Lung (tissue), 12 donors: ENCODE data around the gene ZNF835. TPM values are rescaled to one million over a fixed set of nuclear protein-coding genes. Genes with fewer than 3 reads are reported as not detected.
"Not testable (repeated sequence)": the region's sequence is repeated elsewhere in the genome, so short reads cannot be mapped to it uniquely, and the experiment has no call there.

ENCODE experiments used
- ATAC-seq: fragments of 200-7000 bp; cut with Tn5 transposase; one replicate; pipeline ENCODE4 v1.9.1; 2020; ENCODE audit warnings: moderate number of reproducible peaks; ENCODE audit not compliant: insufficient read depth, low FRiP score
- DNase-seq, 3 donors: peaks; one replicate each; pipeline ENCODE4 v3.0.0-alpha.2; 2013 to 2017
- H3K27ac ChIP-seq, 2 donors: one replicate each; pipeline ENCODE4 v1.5.1; 2013; ENCODE audit warnings: mild to moderate bottlenecking in 2 of 2, moderate library complexity in 2 of 2, control low read depth in 1 of 2, inconsistent platforms in 1 of 2, low read depth in 1 of 2, low read length in 1 of 2
- H3K27me3 ChIP-seq, 3 donors: one replicate each; pipeline ENCODE4 v1.5.1; 2013; ENCODE audit warnings: low read length in 2 of 3; ENCODE audit not compliant: control insufficient read depth in 3 of 3, insufficient read depth in 3 of 3
- H3K36me3 ChIP-seq, 4 donors: one replicate each; pipeline ENCODE4 v1.5.1; 2013; ENCODE audit warnings: low read length in 4 of 4, mild to moderate bottlenecking in 1 of 4, moderate library complexity in 1 of 4; ENCODE audit not compliant: control insufficient read depth in 4 of 4, insufficient read depth in 4 of 4
- H3K4me1 ChIP-seq, 5 donors: one replicate each; pipeline ENCODE4 v1.5.1; 2013; ENCODE audit warnings: low read length in 5 of 5, mild to moderate bottlenecking in 2 of 5, moderate library complexity in 1 of 5; ENCODE audit not compliant: control insufficient read depth in 5 of 5, insufficient read depth in 5 of 5
- H3K4me3 ChIP-seq: one replicate; pipeline ENCODE4 v1.5.1; 2013; ENCODE audit warnings: mild to moderate bottlenecking, control low read depth, moderate library complexity
- H3K9ac ChIP-seq, 2 donors: one replicate each; pipeline ENCODE4 v1.5.1; 2013; ENCODE audit warnings: low read length in 2 of 2, control low read depth in 1 of 2; ENCODE audit not compliant: insufficient read depth in 1 of 2
- H3K9me3 ChIP-seq, 4 donors: one replicate each; pipeline ENCODE4 v1.5.1; 2013; ENCODE audit warnings: low read length in 3 of 4, mild to moderate bottlenecking in 1 of 4, moderate library complexity in 1 of 4; ENCODE audit not compliant: control insufficient read depth in 4 of 4, insufficient read depth in 3 of 4
- WGBS, 2 donors: extraction: QIAGEN DNeasy Blood & Tissue Kit; methylation state at CpG; one replicate each; pipeline ENCODE4 v1.1.7; 2013; 5-methylcytosine and 5-hydroxymethylcytosine counted together
- polyA plus RNA-seq, 2 donors: library from polyadenylated mRNA; stranded (reverse); fragments of 200-250 nt; gene quantifications; one replicate each; pipeline ENCODE4 v1.2.1, GENCODE V29; 2013
- total RNA-seq, 2 donors: library from RNA; depleted of rRNA in 1 of 2; stranded (reverse); fragments of >200 nt in 1 of 2; gene quantifications; one replicate each; pipeline ENCODE4 v1.2.1, GENCODE V29; 2014 to 2021
- TF ChIP-seq, protein P1 (sequence below): IDR thresholded peaks from 2 replicates; pipeline ENCODE4 v1.5.1; 2012; ENCODE audit warnings: mild to moderate bottlenecking; ENCODE audit errors: control extremely low read depth, extremely low read depth
- donor health status: control.
- donor health status: control.
- donor health status: Bipolar disorder and iron deficiency.
- donor health status: healthy.
- donor health status: DM: yes; HTN: yes; CAD: no.

Gene ZNF835
- total and polyA plus RNA-seq, 4 donors: 0.49 to 3.2 (median 1.9) TPM

DNA sequence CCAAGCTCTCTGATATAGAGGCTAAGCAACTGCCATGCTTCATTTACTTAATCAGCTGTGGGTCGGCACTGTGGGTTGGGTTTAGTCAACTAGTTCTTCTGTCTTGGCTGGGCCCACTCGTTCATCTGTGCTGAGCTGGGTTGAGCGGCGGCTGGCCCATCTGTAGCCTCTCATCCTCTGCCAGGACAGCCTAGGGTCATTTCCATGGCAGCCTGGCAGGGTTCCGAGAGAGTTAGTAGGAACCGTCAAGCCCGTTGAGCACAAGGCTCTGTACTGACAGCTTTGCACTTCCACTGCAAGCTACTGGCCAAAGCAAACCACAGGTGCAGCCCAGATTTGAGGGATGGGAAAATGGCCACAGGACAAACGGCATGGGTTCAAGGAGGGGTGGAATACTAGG is 6.6 kb upstream of the ZNF835 start:
- Histone ChIP-seq H3K9me3 (peaks cover 0 to 10% (median 0%) of the 10 kb centered on the region in 4 donors), H3K36me3 (no peaks in the 10 kb centered on the region), H3K27me3 (no peaks in the 10 kb centered on the region), H3K9ac (no peak overlapping the region), H3K4me3 (no peak overlapping the region), H3K4me1 (no peaks in the 10 kb centered on the region), H3K27ac (no peak overlapping the region)
- 80 to 94% methylated on average over 8 of the region's 8 CpGs for WGBS, 2 donors
- TF ChIP-seq, protein P1, sequence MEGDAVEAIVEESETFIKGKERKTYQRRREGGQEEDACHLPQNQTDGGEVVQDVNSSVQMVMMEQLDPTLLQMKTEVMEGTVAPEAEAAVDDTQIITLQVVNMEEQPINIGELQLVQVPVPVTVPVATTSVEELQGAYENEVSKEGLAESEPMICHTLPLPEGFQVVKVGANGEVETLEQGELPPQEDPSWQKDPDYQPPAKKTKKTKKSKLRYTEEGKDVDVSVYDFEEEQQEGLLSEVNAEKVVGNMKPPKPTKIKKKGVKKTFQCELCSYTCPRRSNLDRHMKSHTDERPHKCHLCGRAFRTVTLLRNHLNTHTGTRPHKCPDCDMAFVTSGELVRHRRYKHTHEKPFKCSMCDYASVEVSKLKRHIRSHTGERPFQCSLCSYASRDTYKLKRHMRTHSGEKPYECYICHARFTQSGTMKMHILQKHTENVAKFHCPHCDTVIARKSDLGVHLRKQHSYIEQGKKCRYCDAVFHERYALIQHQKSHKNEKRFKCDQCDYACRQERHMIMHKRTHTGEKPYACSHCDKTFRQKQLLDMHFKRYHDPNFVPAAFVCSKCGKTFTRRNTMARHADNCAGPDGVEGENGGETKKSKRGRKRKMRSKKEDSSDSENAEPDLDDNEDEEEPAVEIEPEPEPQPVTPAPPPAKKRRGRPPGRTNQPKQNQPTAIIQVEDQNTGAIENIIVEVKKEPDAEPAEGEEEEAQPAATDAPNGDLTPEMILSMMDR: no peak
- ATAC-seq (no peak), DNase-seq (no peak)

DNA sequence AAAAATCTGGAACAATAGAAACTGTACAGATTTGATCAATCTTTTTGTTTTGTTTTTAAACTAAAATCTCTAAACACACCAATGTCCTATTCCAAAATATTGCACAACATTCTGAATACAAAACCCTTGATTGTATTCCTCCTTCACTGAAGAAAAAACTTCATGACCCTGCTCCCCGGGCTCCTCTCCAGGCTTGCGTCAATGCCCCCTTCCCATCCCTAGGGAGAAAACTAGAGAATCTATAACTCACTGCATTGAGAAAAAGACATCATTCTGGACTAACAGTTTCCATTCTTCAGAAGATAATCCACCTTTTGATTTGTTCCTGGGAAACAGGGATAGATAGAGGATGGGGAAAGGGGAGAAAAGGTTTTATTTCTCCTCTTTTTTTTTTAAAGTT is 1.1 kb upstream of the ZNF835 start:
- Histone ChIP-seq H3K4me1 (peaks cover 0 to 13% (median 9%) of the 10 kb centered on the region in 5 donors), H3K9me3 (peaks cover 0 to 23% (median 0%) of the 10 kb centered on the region in 4 donors)
- DNase-seq, H3K4me3 ChIP-seq, H3K9ac ChIP-seq, H3K27ac ChIP-seq, ATAC-seq, H3K36me3 ChIP-seq, H3K27me3 ChIP-seq: not testable (repeated sequence)
- 96 to 98% methylated on average over 2 of the region's 2 CpGs for WGBS, 2 donors

DNA sequence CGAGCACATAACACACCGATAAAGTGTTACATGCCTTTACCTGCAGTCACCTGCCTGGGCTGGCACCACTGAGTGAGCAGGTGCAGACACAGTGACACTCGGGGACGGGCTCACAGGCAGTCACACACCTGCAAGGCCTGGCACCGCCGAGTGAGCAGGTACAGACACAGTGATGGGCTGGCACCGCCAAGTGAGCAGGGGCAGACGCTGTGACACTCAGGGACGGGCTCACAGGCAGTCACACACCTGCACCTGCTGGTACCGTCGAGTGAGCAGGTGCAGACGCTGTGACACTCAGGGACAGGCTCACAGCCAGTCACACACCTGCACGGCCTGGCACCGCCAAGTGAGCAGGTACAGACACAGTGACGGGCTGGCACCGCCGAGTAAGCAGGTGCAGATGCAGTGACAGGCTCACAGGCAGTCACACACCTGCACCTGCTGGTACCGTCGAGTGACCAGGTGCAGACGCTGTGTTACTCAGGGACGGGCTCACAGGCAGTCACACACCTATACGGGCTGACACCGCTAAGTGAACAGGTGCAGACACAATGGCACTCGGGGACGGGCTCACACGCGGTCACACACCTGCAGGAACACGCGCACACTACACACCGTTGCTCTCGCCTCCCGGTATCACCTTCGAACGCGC is 470 bp downstream of the ZNF835 start:
- 30 to 33% methylated on average over 35 of the region's 35 CpGs for WGBS, 2 donors
- no peak for DNase-seq
- H3K27ac ChIP-seq: peak overlapping the region; percentile 29 to 54

DNA sequence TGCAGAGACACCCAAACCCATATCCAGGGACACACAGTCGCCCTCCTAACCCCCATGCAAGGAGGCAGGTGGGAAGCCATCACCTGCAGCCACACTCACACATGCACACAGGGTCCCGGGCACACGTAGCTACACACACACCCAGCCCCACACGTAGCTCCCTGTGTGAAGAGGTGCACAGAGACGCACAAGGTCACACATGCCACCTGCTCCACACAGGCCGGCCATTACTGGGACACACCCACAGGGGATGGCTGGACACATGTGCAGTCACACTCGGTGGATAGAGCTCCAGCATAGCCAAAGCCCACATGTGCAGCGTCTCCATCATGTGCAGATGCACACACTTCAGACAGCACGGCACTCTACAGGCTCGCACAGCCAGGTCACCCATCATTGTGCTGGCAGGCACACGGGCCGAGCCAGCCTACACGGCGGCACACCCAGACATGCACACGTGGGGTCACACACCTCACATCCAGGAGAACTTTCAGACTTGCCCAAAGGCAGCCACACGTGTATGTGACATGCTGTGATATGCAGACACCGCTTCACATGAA is 1.1 kb downstream of the ZNF835 start:
- no peak overlapping the region for H3K4me3 ChIP-seq
- H3K9me3 ChIP-seq: peaks cover 0 to 35% (median 0%) of the 10 kb centered on the region in 4 donors
- no peak for ATAC-seq
- TF ChIP-seq, protein P1: no peak
- no peak for DNase-seq
- WGBS, 2 donors: 78 to 83% methylated on average over 17 of the region's 17 CpGs
- H3K27ac ChIP-seq: no peak overlapping the region
- peak overlapping the region; percentile 3 to 20 for H3K9ac ChIP-seq
- no peaks in the 10 kb centered on the region for H3K27me3 ChIP-seq
- peaks cover 0 to 13% (median 9%) of the 10 kb centered on the region in 5 donors for H3K4me1 ChIP-seq
- no peaks in the 10 kb centered on the region for H3K36me3 ChIP-seq

More for the DNA sequence above, 470 bp downstream of the ZNF835 start:
- Histone ChIP-seq H3K4me1 (peaks cover 0 to 13% (median 9%) of the 10 kb centered on the region in 5 donors), H3K27me3 (no peaks in the 10 kb centered on the region), H3K4me3 (peak overlapping the region; percentile 85), H3K9me3 (peaks cover 0 to 35% (median 0%) of the 10 kb centered on the region in 4 donors), H3K36me3 (no peaks in the 10 kb centered on the region), H3K9ac (peak overlapping the region; percentile 3 to 20)
- TF ChIP-seq, protein P1: no peak
- no peak for ATAC-seq
